Stomach (tissue), 9 donors: ENCODE data around the gene CNN2. TPM values are rescaled to one million over a fixed set of nuclear protein-coding genes. Genes with fewer than 3 reads are reported as not detected.

Experiments used
- DNase-seq, 2 donors: peaks; one replicate each; pipeline versions ENCODE4 v3.0.0 to v3.0.0-alpha.2; 2013 to 2019
- H3K27ac ChIP-seq, 5 donors: fragments of 200-600 bp in 4 of 5; sonication (generic) in 4 of 5; one replicate each; pipeline ENCODE4 v1.5.1; 2013 to 2019; ENCODE audit warnings: mild to moderate bottlenecking in 1 of 5, moderate library complexity in 1 of 5
- H3K27me3 ChIP-seq, 3 donors: fragments of 200-600 bp; sonication (generic); one replicate each; pipeline ENCODE4 v1.5.1; 2017 to 2019; ENCODE audit warnings: mixed run types in 1 of 3
- H3K36me3 ChIP-seq, 4 donors: fragments of 200-600 bp; sonication (generic); 1 replicate in 3 of 4; 2 replicates in 1 of 4; pipeline ENCODE4 v1.5.1; 2016 to 2019
- H3K4me1 ChIP-seq, 4 donors: fragments of 200-600 bp; sonication (generic); one replicate each; pipeline ENCODE4 v1.5.1; 2016 to 2019
- H3K4me3 ChIP-seq, 4 donors: fragments of 200-600 bp; sonication (generic) in 3 of 4; one replicate each; pipeline ENCODE4 v1.5.1; 2016 to 2019; ENCODE audit warnings: mild to moderate bottlenecking in 1 of 4
- H3K9me3 ChIP-seq, 4 donors: fragments of 200-600 bp; sonication (generic); one replicate each; pipeline ENCODE4 v1.5.1; 2016 to 2019
- EP300 ChIP-seq: sonication (generic); formaldehyde crosslinking; IDR thresholded peaks from one replicate; pipeline ENCODE4 v1.6.1; 2017; ENCODE audit warnings: antibody characterized with exemption
- POLR2A ChIP-seq, 4 donors: fragments of 450-650 bp; IDR thresholded peaks; one replicate each; pipeline ENCODE4 v1.6.1; 2016; ENCODE audit warnings: antibody characterized with exemption in 4 of 4, control low read depth in 2 of 4, mild to moderate bottlenecking in 1 of 4, moderate library complexity in 1 of 4
- POLR2AphosphoS5 ChIP-seq, 3 donors: sonication (generic); formaldehyde crosslinking; IDR thresholded peaks; one replicate each; pipeline ENCODE4 v1.6.1; 2016; ENCODE audit warnings: antibody characterized with exemption in 3 of 3
- WGBS, 5 donors: extraction: QIAGEN DNeasy Blood & Tissue Kit in 3 of 5; methylation state at CpG; one replicate each; pipeline versions ENCODE4 v1.1.5 to v1.1.7; 2013 to 2018; 5-methylcytosine and 5-hydroxymethylcytosine counted together
- intact Hi-C: fragments of 100-400 bp; cut with DNase I; formaldehyde crosslinking; loops from one replicate; pipeline ENCODE4 v1.15.1; 2023; ENCODE audit warnings: low total_unique reads
- polyA plus RNA-seq, 3 donors: library from polyadenylated mRNA; stranded (reverse); fragments of 200-250 nt; gene quantifications; one replicate each; pipeline ENCODE4 v1.2.3, GENCODE V29; 2013
- total RNA-seq, 5 donors: library from RNA; depleted of rRNA; stranded (reverse); fragments of >200 nt; gene quantifications; one replicate each; pipeline versions ENCODE4 v1.1.0 to v1.2.3, GENCODE V29; 2014 to 2016
- TF ChIP-seq, protein P1 (sequence below), 7 experiments: fragments of 450-650 bp in 4 of 7; fragments of 200-600 bp in 3 of 7; sonication (generic) in 3 of 7; IDR thresholded peaks; one replicate each; pipeline ENCODE4 v1.5.1; 2016 to 2019; ENCODE audit warnings: antibody characterized with exemption in 7 of 7, control low read depth in 2 of 7, mild to moderate bottlenecking in 1 of 7
- donor health status: healthy with polysubstance abuse.
- donor health status: Bipolar disorder and iron deficiency.
- donor health status: healthy.

The CNN2 gene
- total and polyA plus RNA-seq, 8 donors = 7.0 to 98.5 (median 81.4) TPM

DNA sequence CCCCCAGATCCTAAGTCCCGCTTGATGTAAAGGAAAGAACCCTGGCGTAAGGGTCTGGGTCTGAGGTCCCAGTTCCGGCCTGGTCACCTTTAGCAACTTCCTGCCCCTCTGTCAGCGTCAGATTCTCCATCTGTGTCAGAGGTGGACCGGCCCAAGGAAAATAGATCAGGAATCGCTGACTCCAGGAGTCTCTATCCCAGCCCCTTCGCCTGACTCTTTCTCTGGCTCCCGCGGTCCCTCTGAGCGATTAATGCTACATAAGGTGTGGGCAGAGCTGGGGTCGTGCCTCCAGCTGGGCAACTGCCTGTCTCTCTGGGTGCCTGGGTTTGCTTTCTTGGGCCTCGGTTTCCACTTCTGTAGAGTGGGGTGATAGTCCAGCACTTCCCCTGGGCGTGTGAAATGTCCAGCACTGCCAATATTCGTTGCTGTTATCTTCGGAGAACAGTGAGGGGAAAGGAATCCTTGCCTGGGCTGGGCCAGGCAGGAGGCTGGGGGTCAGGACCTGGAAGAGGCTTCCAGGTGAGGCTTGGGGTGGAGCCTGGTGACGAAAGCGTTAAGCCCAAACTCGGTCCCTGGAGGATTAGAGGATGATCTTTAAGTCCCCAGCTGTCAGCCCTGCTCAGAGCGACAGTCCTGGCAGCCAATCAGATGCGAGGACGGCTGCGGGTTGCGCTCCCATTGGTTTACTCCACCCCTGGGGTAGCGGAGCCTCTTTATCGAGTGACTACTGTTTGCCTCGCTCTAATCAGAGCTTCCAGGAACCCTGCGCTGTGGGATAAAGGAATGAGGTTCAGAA is 14.3 kb downstream of the CNN2 start:
- intact Hi-C loops = loop anchor here (10.0 kb wide), 1 partner anchor 54 kb away; the partner anchor contains the start of gene POLR2E
- Histone ChIP-seq H3K4me1 (peaks cover 26 to 73% (median 45%) of the 10 kb centered on the region in 4 donors), H3K36me3 (peaks cover 17 to 36% (median 22%) of the 10 kb centered on the region in 4 donors), H3K4me3 (peak overlapping the region; percentile 53 to 72 (median 58)), H3K27me3 (peaks cover 0 to 18% (median 0%) of the 10 kb centered on the region in 3 donors), H3K27ac (peak overlapping the region; percentile 23 to 84 (median 74)), H3K9me3 (no peaks in the 10 kb centered on the region)
- WGBS, 5 donors = 1 to 2% (median 1%) methylated on average over 16 to 27 of the region's 27 CpGs
- TF ChIP-seq, protein P1, sequence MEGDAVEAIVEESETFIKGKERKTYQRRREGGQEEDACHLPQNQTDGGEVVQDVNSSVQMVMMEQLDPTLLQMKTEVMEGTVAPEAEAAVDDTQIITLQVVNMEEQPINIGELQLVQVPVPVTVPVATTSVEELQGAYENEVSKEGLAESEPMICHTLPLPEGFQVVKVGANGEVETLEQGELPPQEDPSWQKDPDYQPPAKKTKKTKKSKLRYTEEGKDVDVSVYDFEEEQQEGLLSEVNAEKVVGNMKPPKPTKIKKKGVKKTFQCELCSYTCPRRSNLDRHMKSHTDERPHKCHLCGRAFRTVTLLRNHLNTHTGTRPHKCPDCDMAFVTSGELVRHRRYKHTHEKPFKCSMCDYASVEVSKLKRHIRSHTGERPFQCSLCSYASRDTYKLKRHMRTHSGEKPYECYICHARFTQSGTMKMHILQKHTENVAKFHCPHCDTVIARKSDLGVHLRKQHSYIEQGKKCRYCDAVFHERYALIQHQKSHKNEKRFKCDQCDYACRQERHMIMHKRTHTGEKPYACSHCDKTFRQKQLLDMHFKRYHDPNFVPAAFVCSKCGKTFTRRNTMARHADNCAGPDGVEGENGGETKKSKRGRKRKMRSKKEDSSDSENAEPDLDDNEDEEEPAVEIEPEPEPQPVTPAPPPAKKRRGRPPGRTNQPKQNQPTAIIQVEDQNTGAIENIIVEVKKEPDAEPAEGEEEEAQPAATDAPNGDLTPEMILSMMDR (IDR thresholded peaks at IDR 0.05) = no peak
- TF ChIP-seq POLR2AphosphoS5 (IDR thresholded peaks at IDR 0.05) (peak in 1 of 3 donors; percentile 40), POLR2A (IDR thresholded peaks at IDR 0.05) (no peak), EP300 (no peak)
- peak; percentile 94 to 96 for DNase-seq

DNA sequence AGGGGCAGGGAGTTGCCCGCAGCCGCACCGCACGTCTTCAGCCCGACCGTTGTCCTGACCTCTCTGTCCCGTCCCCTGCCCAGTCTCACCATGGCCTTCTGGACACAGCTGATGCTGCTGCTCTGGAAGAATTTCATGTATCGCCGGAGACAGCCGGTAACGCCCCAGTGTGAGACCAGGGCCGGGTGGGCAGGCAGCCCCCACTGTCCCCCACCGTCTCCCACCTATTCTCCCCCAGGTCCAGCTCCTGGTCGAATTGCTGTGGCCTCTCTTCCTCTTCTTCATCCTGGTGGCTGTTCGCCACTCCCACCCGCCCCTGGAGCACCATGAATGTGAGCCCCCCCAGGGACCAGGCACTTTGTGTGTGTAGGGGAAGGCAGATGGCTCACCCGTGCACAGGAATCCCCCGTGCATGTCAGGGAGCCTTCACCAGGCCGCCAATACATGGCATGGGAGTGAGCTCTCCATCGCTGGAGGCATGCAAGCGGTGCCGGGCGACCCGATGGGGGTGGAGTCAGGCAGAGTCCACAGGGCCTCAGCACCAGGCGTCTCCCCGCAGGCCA is 14.9 kb downstream of the CNN2 start:
- 24 to 34% (median 31%) methylated on average over 24 to 26 of the region's 26 CpGs for WGBS, 5 donors
- intact Hi-C loops = loop anchor here (10.0 kb wide), 1 partner anchor 53 kb away; the partner anchor contains the start of gene POLR2E
- peaks cover 26 to 68% (median 45%) of the 10 kb centered on the region in 4 donors for H3K4me1 ChIP-seq
- DNase-seq = no peak
- H3K27me3 ChIP-seq = peaks cover 0 to 18% (median 0%) of the 10 kb centered on the region in 3 donors
- no peaks in the 10 kb centered on the region for H3K9me3 ChIP-seq
- H3K27ac ChIP-seq = peak overlapping the region in 2 of 5 donors; percentile 2 to 84
- TF ChIP-seq POLR2AphosphoS5 (IDR thresholded peaks at IDR 0.05) (no peak), POLR2A (IDR thresholded peaks at IDR 0.05) (no peak), EP300 (no peak)
- TF ChIP-seq, protein P1 (IDR thresholded peaks at IDR 0.05) = no peak
- H3K36me3 ChIP-seq = peaks cover 12 to 35% (median 16%) of the 10 kb centered on the region in 4 donors
- H3K4me3 ChIP-seq = peak overlapping the region; percentile 53 to 72 (median 58)

DNA sequence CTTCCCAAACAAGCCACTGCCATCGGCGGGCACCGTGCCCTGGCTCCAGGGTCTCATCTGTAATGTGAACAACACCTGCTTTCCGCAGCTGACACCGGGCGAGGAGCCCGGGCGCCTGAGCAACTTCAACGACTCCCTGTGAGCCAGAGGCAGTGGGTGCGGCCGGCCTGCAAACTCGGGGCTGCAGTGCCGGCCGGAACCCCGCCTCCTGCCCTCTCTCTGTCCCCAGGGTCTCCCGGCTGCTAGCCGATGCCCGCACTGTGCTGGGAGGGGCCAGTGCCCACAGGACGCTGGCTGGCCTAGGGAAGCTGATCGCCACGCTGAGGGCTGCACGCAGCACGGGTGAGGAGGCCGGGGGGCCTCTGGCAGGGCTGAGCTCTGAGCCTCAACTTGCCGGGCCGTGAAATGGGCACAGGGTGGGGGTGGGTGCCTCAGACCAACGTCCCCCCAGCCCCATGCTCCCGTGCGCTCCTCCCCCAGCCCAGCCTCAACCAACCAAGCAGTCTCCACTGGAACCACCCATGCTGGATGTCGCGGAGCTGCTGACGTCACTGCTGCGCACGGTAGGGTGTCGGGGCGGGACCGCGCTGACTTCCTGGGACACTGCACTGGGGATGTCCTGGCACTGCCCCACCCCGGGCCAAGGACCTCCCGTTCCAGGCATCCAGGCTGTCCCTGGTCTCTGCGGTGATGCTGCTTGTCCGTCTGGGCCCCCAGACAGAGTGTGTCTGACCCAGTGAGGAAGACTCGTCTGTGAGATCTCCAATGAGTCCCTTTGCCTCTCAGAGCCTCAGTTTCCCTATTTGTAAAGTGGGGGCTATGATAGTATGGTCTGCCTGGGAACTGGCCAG is 15.7 kb downstream of the CNN2 start:
- Histone ChIP-seq H3K27me3 (peaks cover 0 to 18% (median 0%) of the 10 kb centered on the region in 3 donors), H3K4me3 (no peak overlapping the region), H3K4me1 (peaks cover 26 to 60% (median 45%) of the 10 kb centered on the region in 4 donors), H3K9me3 (no peaks in the 10 kb centered on the region), H3K27ac (peak overlapping the region in 1 of 5 donors; percentile 2), H3K36me3 (peaks cover 7 to 35% (median 8%) of the 10 kb centered on the region in 4 donors)
- TF ChIP-seq, protein P1 (IDR thresholded peaks at IDR 0.05) = no peak
- TF ChIP-seq EP300 (no peak), POLR2AphosphoS5 (IDR thresholded peaks at IDR 0.05) (no peak), POLR2A (IDR thresholded peaks at IDR 0.05) (no peak)
- DNase-seq = peak; percentile 34 to 67
- intact Hi-C loops = loop anchor here (10.0 kb wide), 1 partner anchor 53 kb away; the partner anchor contains the start of gene POLR2E
- WGBS, 5 donors = 48 to 75% (median 60%) methylated on average over 11 to 43 of the region's 43 CpGs
